ENCODE measurements around the gene PADI3. TPM values are rescaled to one million over a fixed set of nuclear protein-coding genes. Genes with fewer than 3 reads are reported as not detected.

Gene PADI3
- polyA plus RNA-seq, 1 of the 3 experiments (the other 2 are of a cell fraction) = 0.30 TPM

GRCh38 chr1:17258758-17259130 lies 9.8 kb downstream of the PADI3 start:
- no peak overlapping the region for H2AFZ ChIP-seq (ENCODE audit: low read depth)
- H3K4me2 ChIP-seq = no peak overlapping the region
- no peak for DNase-seq
- ChIA-PET POLR2A (interaction anchor here (1.2 kb wide), 1 partner anchor 20 kb away, joined by 3 read pairs; no protein-coding TSS in a partner anchor), CTCF (interaction anchor here (0.9 to 3.2 kb wide), 4 partner anchors 13 to 133 kb away, joined by 4 to 17 read pairs (median 4); no protein-coding TSS in a partner anchor)
- TF ChIP-seq YY1 (IDR thresholded peaks at IDR 0.05; ENCODE audit: low read depth) (no peak), JUND (IDR thresholded peaks at IDR 0.05) (no peak), TAF1 (IDR thresholded peaks at IDR 0.05; ENCODE audit: borderline replicate concordance, low read depth, low read length) (no peak), FOSL2 (IDR thresholded peaks at IDR 0.05; ENCODE audit: borderline replicate concordance, low read depth) (no peak), NRF1 (IDR thresholded peaks at IDR 0.05; ENCODE audit: low read depth, low read length) (no peak), IRF3 (IDR thresholded peaks at IDR 0.05; ENCODE audit: low read depth, low read length) (no peak)
- H3K4me1 ChIP-seq (ENCODE audit: control insufficient read depth in 1 of 2, insufficient read depth in 2 of 2, low read depth in 1 of 2, low read length in 1 of 2) = no peaks in the 10 kb centered on the region; a peak in 1 of 4 replicates
- H3K9me3 ChIP-seq = no peaks in the 10 kb centered on the region
- H3K36me3 ChIP-seq (replicated peaks in 1 of 2; ENCODE audit: control insufficient read depth in 1 of 2, insufficient read depth in 2 of 2, low read length in 1 of 2) = no peaks in the 10 kb centered on the region
- no peak overlapping the region for H3K4me3 ChIP-seq (ENCODE audit: low read depth in 2 of 2, low read length in 1 of 2)
- no peaks in the 10 kb centered on the region for H3F3A ChIP-seq (replicated peaks; ENCODE audit: insufficient read depth)
- no peaks in the 10 kb centered on the region for H3K9me2 ChIP-seq
- 83% methylated on average over 6 of the region's 6 CpGs for WGBS (ENCODE audit: low lambda C conversion rate)
- H3K79me2 ChIP-seq (ENCODE audit: insufficient read depth) = no peaks in the 10 kb centered on the region
- H4K20me1 ChIP-seq (ENCODE audit: insufficient read depth) = no peaks in the 10 kb centered on the region
- no peaks in the 10 kb centered on the region for H3K27me3 ChIP-seq (ENCODE audit: insufficient read depth)
- no peak overlapping the region for H3K27ac ChIP-seq (ENCODE audit: low read depth in 2 of 2, low read length in 1 of 2)
- H3K9ac ChIP-seq = no peak overlapping the region

DNA sequence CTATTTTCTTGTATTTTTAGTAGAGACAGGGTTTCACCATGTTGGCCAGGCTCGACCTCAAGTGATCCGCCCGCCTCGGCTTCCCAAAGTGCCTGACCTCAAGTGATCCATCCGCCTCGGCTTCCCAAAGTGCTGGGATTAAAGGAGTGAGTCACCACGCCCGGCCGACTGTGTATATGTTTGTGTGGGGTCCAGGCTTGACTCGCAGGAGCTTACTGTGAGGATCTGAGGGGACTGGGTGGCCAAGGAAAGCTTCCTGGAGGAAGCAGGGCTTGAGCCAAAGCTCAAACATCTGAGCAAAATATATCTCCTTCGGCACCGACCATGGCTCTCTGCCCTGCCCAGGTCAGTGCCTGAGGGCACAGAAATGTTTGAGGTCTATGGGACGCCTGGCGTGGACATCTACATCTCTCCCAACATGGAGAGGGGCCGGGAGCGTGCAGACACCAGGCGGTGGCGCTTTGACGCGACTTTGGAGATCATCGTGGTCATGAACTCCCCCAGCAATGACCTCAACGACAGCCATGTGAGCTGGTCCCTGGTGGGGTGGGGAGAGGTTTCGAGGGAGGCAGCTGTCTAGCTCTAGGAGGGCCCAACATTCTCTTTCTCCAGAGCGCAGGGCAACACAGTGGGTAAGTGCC lies 10.5 kb downstream of the PADI3 start:
- Histone ChIP-seq H3K9me3 (no peaks in the 10 kb centered on the region), H3K9me2 (no peaks in the 10 kb centered on the region), H3K36me3 (replicated peaks in 1 of 2; ENCODE audit: control insufficient read depth in 1 of 2, insufficient read depth in 2 of 2, low read length in 1 of 2) (no peaks in the 10 kb centered on the region), H3K4me3 (ENCODE audit: low read depth in 2 of 2, low read length in 1 of 2) (no peak overlapping the region), H3K4me1 (ENCODE audit: control insufficient read depth in 1 of 2, insufficient read depth in 2 of 2, low read depth in 1 of 2, low read length in 1 of 2) (no peaks in the 10 kb centered on the region; a peak in 1 of 4 replicates), H2AFZ (ENCODE audit: low read depth) (no peak overlapping the region), H3F3A (replicated peaks; ENCODE audit: insufficient read depth) (no peaks in the 10 kb centered on the region), H3K9ac (no peak overlapping the region), H3K27ac (ENCODE audit: low read depth in 2 of 2, low read length in 1 of 2) (no peak overlapping the region), H4K20me1 (ENCODE audit: insufficient read depth) (no peaks in the 10 kb centered on the region), H3K79me2 (ENCODE audit: insufficient read depth) (no peaks in the 10 kb centered on the region), H3K4me2 (no peak overlapping the region), H3K27me3 (ENCODE audit: insufficient read depth) (no peaks in the 10 kb centered on the region)
- CTCF ChIA-PET = interaction anchor here (0.9 to 1.3 kb wide), 3 partner anchors 13 to 133 kb away, joined by 4 read pairs; no protein-coding TSS in a partner anchor
- no peak for DNase-seq
- 54% methylated on average over 23 of the region's 24 CpGs for WGBS (ENCODE audit: low lambda C conversion rate)
- POLR2A ChIA-PET = no interaction called here
- TF ChIP-seq RXRA (IDR thresholded peaks at IDR 0.05; ENCODE audit: borderline replicate concordance, low read depth) (no peak), FOSL2 (IDR thresholded peaks at IDR 0.05; ENCODE audit: borderline replicate concordance, low read depth) (no peak), SIN3A (IDR thresholded peaks at IDR 0.05; ENCODE audit: borderline replicate concordance, low read depth, low read length) (no peak), TCF12 (IDR thresholded peaks at IDR 0.05) (no peak), JUND (IDR thresholded peaks at IDR 0.05) (no peak), TAF1 (IDR thresholded peaks at IDR 0.05; ENCODE audit: borderline replicate concordance, low read depth, low read length) (no peak), RCOR1 (IDR thresholded peaks at IDR 0.05; ENCODE audit: low read length) (no peak), PBX3 (IDR thresholded peaks at IDR 0.05) (no peak)
- TF ChIP-seq, protein P1, sequence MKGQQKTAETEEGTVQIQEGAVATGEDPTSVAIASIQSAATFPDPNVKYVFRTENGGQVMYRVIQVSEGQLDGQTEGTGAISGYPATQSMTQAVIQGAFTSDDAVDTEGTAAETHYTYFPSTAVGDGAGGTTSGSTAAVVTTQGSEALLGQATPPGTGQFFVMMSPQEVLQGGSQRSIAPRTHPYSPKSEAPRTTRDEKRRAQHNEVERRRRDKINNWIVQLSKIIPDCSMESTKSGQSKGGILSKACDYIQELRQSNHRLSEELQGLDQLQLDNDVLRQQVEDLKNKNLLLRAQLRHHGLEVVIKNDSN (IDR thresholded peaks at IDR 0.05; ENCODE audit: borderline replicate concordance, low read depth) = no peak
- TF ChIP-seq, protein P2, sequence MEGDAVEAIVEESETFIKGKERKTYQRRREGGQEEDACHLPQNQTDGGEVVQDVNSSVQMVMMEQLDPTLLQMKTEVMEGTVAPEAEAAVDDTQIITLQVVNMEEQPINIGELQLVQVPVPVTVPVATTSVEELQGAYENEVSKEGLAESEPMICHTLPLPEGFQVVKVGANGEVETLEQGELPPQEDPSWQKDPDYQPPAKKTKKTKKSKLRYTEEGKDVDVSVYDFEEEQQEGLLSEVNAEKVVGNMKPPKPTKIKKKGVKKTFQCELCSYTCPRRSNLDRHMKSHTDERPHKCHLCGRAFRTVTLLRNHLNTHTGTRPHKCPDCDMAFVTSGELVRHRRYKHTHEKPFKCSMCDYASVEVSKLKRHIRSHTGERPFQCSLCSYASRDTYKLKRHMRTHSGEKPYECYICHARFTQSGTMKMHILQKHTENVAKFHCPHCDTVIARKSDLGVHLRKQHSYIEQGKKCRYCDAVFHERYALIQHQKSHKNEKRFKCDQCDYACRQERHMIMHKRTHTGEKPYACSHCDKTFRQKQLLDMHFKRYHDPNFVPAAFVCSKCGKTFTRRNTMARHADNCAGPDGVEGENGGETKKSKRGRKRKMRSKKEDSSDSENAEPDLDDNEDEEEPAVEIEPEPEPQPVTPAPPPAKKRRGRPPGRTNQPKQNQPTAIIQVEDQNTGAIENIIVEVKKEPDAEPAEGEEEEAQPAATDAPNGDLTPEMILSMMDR (IDR thresholded peaks at IDR 0.05) = no peak
- TF ChIP-seq, protein P3, sequence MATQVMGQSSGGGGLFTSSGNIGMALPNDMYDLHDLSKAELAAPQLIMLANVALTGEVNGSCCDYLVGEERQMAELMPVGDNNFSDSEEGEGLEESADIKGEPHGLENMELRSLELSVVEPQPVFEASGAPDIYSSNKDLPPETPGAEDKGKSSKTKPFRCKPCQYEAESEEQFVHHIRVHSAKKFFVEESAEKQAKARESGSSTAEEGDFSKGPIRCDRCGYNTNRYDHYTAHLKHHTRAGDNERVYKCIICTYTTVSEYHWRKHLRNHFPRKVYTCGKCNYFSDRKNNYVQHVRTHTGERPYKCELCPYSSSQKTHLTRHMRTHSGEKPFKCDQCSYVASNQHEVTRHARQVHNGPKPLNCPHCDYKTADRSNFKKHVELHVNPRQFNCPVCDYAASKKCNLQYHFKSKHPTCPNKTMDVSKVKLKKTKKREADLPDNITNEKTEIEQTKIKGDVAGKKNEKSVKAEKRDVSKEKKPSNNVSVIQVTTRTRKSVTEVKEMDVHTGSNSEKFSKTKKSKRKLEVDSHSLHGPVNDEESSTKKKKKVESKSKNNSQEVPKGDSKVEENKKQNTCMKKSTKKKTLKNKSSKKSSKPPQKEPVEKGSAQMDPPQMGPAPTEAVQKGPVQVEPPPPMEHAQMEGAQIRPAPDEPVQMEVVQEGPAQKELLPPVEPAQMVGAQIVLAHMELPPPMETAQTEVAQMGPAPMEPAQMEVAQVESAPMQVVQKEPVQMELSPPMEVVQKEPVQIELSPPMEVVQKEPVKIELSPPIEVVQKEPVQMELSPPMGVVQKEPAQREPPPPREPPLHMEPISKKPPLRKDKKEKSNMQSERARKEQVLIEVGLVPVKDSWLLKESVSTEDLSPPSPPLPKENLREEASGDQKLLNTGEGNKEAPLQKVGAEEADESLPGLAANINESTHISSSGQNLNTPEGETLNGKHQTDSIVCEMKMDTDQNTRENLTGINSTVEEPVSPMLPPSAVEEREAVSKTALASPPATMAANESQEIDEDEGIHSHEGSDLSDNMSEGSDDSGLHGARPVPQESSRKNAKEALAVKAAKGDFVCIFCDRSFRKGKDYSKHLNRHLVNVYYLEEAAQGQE (IDR thresholded peaks at IDR 0.05; ENCODE audit: low read depth, low read length) = no peak
